GM23338 (cell line): ENCODE results near the gene CCDC57. TPM values are rescaled to one million over a fixed set of nuclear protein-coding genes. Genes with fewer than 3 reads are reported as not detected.

ENCODE experiments used
- ATAC-seq: fragments of 200-7000 bp; cut with Tn5 transposase; 3 replicates; pipeline ENCODE4 v1.9.1; 2020
- DNase-seq: peaks from one replicate; pipeline ENCODE4 v3.0.0-alpha.2; 2015; ENCODE audit warnings: low spot score
- H2AFZ ChIP-seq: fragments of 200-600 bp; sonication (generic); 2 replicates; pipeline ENCODE4 v1.8.0; 2016; ENCODE audit warnings: antibody characterized with exemption, mild to moderate bottlenecking, moderate library complexity
- H3F3A ChIP-seq: fragments of 200-600 bp; sonication (generic); replicated peaks from 2 replicates; pipeline ENCODE4 v1.8.0; 2017; ENCODE audit warnings: antibody characterized with exemption, mixed run types, low read depth
- H3K27ac ChIP-seq: fragments of 200-600 bp; sonication (generic); 2 replicates; pipeline ENCODE4 v1.6.1; 2016; ENCODE audit warnings: low read depth
- H3K27me3 ChIP-seq: fragments of 200-600 bp; sonication (generic); 2 replicates; pipeline ENCODE4 v1.8.0; 2016; ENCODE audit warnings: mild to moderate bottlenecking, mixed run types, moderate library complexity; ENCODE audit not compliant: insufficient read depth
- H3K36me3 ChIP-seq: fragments of 200-600 bp; sonication (generic); 2 replicates; pipeline ENCODE4 v1.8.0; 2016; ENCODE audit warnings: mild to moderate bottlenecking; ENCODE audit not compliant: insufficient read depth
- H3K4me1 ChIP-seq: fragments of 200-600 bp; sonication (generic); 2 replicates; pipeline ENCODE4 v1.8.0; 2016; ENCODE audit warnings: mild to moderate bottlenecking, moderate library complexity; ENCODE audit not compliant: insufficient read depth
- H3K4me2 ChIP-seq: fragments of 200-600 bp; sonication (generic); 2 replicates; pipeline ENCODE4 v1.7.1; 2017; ENCODE audit warnings: mixed run types
- H3K4me3 ChIP-seq: fragments of 200-600 bp; sonication (generic); 2 replicates; pipeline ENCODE4 v1.6.1; 2016; ENCODE audit warnings: mixed run types
- H3K79me2 ChIP-seq: fragments of 200-600 bp; sonication (generic); replicated peaks from 2 replicates; pipeline ENCODE4 v1.8.0; 2017; ENCODE audit warnings: mild to moderate bottlenecking; ENCODE audit not compliant: insufficient read depth
- H3K9me2 ChIP-seq: fragments of 200-600 bp; sonication (generic); 2 replicates; pipeline ENCODE4 v1.8.0; 2017; ENCODE audit not compliant: insufficient read depth
- H4K20me1 ChIP-seq: fragments of 200-600 bp; sonication (generic); replicated peaks from 2 replicates; pipeline ENCODE4 v1.8.0; 2017; ENCODE audit warnings: mild to moderate bottlenecking; ENCODE audit not compliant: insufficient read depth
- H3K27ac Mint-ChIP-seq: 2 replicates; pipeline ENCODE4 v1.8.0; 2020; ENCODE audit warnings: inconsistent platforms, mild to moderate bottlenecking, moderate library complexity, mixed read lengths
- H3K27me3 Mint-ChIP-seq: 3 replicates; pipeline ENCODE4 v1.8.0; 2022; ENCODE audit warnings: low read depth, mild to moderate bottlenecking, moderate library complexity, mixed read lengths, inconsistent platforms; ENCODE audit not compliant: insufficient read depth, poor library complexity
- H3K36me3 Mint-ChIP-seq: 3 replicates; pipeline ENCODE4 v1.8.0; 2021; ENCODE audit warnings: low read depth, mild to moderate bottlenecking, inconsistent platforms, moderate library complexity, mixed read lengths
- H3K4me1 Mint-ChIP-seq: 3 replicates; pipeline ENCODE4 v1.8.0; 2020; ENCODE audit warnings: mild to moderate bottlenecking, inconsistent platforms, mixed read lengths
- H3K4me3 Mint-ChIP-seq: 3 replicates; pipeline ENCODE4 v1.8.0; 2021; ENCODE audit warnings: moderate library complexity, mild to moderate bottlenecking, inconsistent platforms, mixed read lengths
- H3K9me3 Mint-ChIP-seq: 3 replicates; pipeline ENCODE4 v1.8.0; 2020; ENCODE audit warnings: moderate library complexity, mild to moderate bottlenecking, inconsistent platforms, mixed read lengths
- CREB1 ChIP-seq: fragments of 250-450 bp; sonication (Bioruptor Pico); IDR thresholded peaks from 2 replicates; pipeline ENCODE4 v1.5.0; 2020; ENCODE audit warnings: low read depth, mild to moderate bottlenecking, moderate library complexity
- JUNB ChIP-seq: IDR thresholded peaks from one replicate; pipeline ENCODE4 v1.6.1; 2016; ENCODE audit warnings: antibody characterized with exemption; ENCODE audit not compliant: unreplicated experiment
- NANOG ChIP-seq: IDR thresholded peaks from 2 replicates; pipeline ENCODE4 v1.6.1; 2016; ENCODE audit warnings: antibody characterized with exemption, borderline replicate concordance
- POLR2AphosphoS5 ChIP-seq: IDR thresholded peaks from 2 replicates; pipeline ENCODE4 v1.6.1; 2016; ENCODE audit warnings: antibody characterized with exemption, low read depth
- ZNF114 ChIP-seq: fragments of 250-450 bp; sonication (Bioruptor Pico); IDR thresholded peaks from 2 replicates; pipeline ENCODE4 v1.5.0; 2020; ENCODE audit warnings: mild to moderate bottlenecking, moderate library complexity
- ZNF331 ChIP-seq: fragments of 250-450 bp; sonication (Bioruptor Pico); IDR thresholded peaks from 2 replicates; pipeline ENCODE4 v1.5.0; 2020; ENCODE audit warnings: low read depth, mild to moderate bottlenecking, moderate library complexity
- polyA plus RNA-seq: library from polyadenylated mRNA; unstranded; fragments of >200 nt; fragmentation: Nextera tagmentation; extraction: Ambion mirVana; gene quantifications from 2 replicates; pipeline ENCODE4 v1.2.1, GENCODE V29; 2016
- total RNA-seq: library from RNA; depleted of rRNA; stranded (reverse); fragments of >200 nt; shearing (Covaris generic); gene quantifications from 2 replicates; pipeline ENCODE4 v1.2.3, GENCODE V29; 2014
- TF ChIP-seq, protein P1 (sequence below): IDR thresholded peaks from one replicate; pipeline ENCODE4 v1.6.1; 2018; ENCODE audit warnings: antibody characterized with exemption; ENCODE audit not compliant: unreplicated experiment
- TF ChIP-seq, protein P2 (sequence below): IDR thresholded peaks from 2 replicates; pipeline ENCODE4 v1.6.1; 2016; ENCODE audit warnings: antibody characterized with exemption
- TF ChIP-seq, protein P3 (sequence below): fragments of 250-450 bp; sonication (Bioruptor Pico); IDR thresholded peaks from 2 replicates; pipeline ENCODE4 v1.5.0; 2020; ENCODE audit warnings: mild to moderate bottlenecking, moderate library complexity
- TF ChIP-seq, protein P4 (sequence below), 2 experiments: fragments of 200-600 bp in 1 of 2; sonication (generic) in 1 of 2; conservative IDR thresholded peaks; 2 replicates each; pipeline versions ENCODE4 v1.5.1 to v1.6.1; 2016 to 2017; ENCODE audit warnings: antibody characterized with exemption in 2 of 2, low read depth in 2 of 2, mild to moderate bottlenecking in 2 of 2, moderate library complexity in 1 of 2

The CCDC57 gene
- total and polyA plus RNA-seq, 2 experiments from 2014 or later, result 7.0 to 16.3 TPM

DNA sequence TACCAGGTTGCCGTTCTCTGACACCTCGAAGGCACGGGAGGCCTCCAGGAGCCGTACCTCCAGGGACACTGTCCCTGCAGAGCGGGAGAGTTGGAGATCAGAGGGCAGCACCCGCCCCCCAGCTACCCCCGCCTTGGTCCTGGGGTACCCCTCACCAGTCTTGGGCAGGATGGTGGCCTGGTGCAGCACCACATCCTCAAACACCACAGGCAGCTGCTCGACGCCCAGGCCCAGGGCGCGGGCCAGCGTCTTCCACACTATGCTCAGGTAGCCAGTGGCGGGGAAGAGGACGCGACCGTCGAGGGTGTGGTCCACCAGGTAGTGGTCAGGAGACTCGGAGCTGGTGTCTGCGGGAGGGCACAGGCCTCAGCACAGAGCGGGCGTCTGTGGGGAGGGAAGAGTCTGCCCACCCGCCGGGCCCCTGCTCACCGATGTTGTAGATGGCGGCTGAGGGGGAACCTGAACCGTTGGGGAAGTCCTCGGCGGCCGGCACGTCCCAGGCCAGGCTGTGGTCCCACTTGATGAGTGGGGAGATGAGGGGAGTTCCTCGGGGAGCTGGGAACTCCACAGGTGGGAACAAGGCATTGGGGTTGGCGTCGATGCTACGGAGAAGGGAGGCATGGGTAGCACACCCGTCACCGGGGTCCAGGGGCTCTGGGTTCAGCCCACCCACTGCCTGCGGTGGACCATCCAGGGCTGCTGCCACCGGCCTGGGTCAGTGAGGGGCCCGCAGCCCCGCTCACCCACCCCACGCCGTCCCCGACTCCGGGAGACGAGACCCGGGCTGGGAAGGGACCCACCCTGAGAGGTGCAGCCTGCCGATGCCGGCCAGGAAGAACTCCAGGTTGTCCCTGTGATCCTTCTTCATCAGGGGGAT is 124.4 kb downstream of the CCDC57 start:
- Histone ChIP-seq H4K20me1 (peaks cover 17% of the 10 kb centered on the region), H3K27me3 (no peaks in the 10 kb centered on the region), H3K9me2 (no peaks in the 10 kb centered on the region), H3K4me1 (no peaks in the 10 kb centered on the region), H3K79me2 (peaks cover under 1% of the 10 kb centered on the region; the same call in 1 of the 2 replicates), H2AFZ (no peak overlapping the region), H3K4me3 (no peak overlapping the region), H3K36me3 (peaks cover 13% of the 10 kb centered on the region; the same call in 1 of the 2 replicates), H3F3A (0 out of 2 replicates have a peak, but pooled peaks cover 20% of the 10 kb centered on the region), H3K27ac (no peak overlapping the region), H3K4me2 (no peak overlapping the region)
- peaks cover 54% of the 10 kb centered on the region; the same call in 2 of the 3 replicates for H3K36me3 Mint-ChIP-seq
- H3K9me3 Mint-ChIP-seq, result no peaks in the 10 kb centered on the region
- H3K4me3 Mint-ChIP-seq, result no peak overlapping the region
- ATAC-seq (no peak), DNase-seq (no peak)
- no peaks in the 10 kb centered on the region for H3K4me1 Mint-ChIP-seq
- TF ChIP-seq NANOG (no peak), CREB1 (CRISPR knock-in tag) (no peak), ZNF331 (CRISPR knock-in tag) (no peak), POLR2AphosphoS5 (no peak), ZNF114 (CRISPR knock-in tag) (no peak), JUNB (no peak)
- TF ChIP-seq, protein P1, sequence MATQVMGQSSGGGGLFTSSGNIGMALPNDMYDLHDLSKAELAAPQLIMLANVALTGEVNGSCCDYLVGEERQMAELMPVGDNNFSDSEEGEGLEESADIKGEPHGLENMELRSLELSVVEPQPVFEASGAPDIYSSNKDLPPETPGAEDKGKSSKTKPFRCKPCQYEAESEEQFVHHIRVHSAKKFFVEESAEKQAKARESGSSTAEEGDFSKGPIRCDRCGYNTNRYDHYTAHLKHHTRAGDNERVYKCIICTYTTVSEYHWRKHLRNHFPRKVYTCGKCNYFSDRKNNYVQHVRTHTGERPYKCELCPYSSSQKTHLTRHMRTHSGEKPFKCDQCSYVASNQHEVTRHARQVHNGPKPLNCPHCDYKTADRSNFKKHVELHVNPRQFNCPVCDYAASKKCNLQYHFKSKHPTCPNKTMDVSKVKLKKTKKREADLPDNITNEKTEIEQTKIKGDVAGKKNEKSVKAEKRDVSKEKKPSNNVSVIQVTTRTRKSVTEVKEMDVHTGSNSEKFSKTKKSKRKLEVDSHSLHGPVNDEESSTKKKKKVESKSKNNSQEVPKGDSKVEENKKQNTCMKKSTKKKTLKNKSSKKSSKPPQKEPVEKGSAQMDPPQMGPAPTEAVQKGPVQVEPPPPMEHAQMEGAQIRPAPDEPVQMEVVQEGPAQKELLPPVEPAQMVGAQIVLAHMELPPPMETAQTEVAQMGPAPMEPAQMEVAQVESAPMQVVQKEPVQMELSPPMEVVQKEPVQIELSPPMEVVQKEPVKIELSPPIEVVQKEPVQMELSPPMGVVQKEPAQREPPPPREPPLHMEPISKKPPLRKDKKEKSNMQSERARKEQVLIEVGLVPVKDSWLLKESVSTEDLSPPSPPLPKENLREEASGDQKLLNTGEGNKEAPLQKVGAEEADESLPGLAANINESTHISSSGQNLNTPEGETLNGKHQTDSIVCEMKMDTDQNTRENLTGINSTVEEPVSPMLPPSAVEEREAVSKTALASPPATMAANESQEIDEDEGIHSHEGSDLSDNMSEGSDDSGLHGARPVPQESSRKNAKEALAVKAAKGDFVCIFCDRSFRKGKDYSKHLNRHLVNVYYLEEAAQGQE, result no peak
- TF ChIP-seq, protein P2, sequence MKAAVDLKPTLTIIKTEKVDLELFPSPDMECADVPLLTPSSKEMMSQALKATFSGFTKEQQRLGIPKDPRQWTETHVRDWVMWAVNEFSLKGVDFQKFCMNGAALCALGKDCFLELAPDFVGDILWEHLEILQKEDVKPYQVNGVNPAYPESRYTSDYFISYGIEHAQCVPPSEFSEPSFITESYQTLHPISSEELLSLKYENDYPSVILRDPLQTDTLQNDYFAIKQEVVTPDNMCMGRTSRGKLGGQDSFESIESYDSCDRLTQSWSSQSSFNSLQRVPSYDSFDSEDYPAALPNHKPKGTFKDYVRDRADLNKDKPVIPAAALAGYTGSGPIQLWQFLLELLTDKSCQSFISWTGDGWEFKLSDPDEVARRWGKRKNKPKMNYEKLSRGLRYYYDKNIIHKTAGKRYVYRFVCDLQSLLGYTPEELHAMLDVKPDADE, result no peak
- TF ChIP-seq, protein P3, sequence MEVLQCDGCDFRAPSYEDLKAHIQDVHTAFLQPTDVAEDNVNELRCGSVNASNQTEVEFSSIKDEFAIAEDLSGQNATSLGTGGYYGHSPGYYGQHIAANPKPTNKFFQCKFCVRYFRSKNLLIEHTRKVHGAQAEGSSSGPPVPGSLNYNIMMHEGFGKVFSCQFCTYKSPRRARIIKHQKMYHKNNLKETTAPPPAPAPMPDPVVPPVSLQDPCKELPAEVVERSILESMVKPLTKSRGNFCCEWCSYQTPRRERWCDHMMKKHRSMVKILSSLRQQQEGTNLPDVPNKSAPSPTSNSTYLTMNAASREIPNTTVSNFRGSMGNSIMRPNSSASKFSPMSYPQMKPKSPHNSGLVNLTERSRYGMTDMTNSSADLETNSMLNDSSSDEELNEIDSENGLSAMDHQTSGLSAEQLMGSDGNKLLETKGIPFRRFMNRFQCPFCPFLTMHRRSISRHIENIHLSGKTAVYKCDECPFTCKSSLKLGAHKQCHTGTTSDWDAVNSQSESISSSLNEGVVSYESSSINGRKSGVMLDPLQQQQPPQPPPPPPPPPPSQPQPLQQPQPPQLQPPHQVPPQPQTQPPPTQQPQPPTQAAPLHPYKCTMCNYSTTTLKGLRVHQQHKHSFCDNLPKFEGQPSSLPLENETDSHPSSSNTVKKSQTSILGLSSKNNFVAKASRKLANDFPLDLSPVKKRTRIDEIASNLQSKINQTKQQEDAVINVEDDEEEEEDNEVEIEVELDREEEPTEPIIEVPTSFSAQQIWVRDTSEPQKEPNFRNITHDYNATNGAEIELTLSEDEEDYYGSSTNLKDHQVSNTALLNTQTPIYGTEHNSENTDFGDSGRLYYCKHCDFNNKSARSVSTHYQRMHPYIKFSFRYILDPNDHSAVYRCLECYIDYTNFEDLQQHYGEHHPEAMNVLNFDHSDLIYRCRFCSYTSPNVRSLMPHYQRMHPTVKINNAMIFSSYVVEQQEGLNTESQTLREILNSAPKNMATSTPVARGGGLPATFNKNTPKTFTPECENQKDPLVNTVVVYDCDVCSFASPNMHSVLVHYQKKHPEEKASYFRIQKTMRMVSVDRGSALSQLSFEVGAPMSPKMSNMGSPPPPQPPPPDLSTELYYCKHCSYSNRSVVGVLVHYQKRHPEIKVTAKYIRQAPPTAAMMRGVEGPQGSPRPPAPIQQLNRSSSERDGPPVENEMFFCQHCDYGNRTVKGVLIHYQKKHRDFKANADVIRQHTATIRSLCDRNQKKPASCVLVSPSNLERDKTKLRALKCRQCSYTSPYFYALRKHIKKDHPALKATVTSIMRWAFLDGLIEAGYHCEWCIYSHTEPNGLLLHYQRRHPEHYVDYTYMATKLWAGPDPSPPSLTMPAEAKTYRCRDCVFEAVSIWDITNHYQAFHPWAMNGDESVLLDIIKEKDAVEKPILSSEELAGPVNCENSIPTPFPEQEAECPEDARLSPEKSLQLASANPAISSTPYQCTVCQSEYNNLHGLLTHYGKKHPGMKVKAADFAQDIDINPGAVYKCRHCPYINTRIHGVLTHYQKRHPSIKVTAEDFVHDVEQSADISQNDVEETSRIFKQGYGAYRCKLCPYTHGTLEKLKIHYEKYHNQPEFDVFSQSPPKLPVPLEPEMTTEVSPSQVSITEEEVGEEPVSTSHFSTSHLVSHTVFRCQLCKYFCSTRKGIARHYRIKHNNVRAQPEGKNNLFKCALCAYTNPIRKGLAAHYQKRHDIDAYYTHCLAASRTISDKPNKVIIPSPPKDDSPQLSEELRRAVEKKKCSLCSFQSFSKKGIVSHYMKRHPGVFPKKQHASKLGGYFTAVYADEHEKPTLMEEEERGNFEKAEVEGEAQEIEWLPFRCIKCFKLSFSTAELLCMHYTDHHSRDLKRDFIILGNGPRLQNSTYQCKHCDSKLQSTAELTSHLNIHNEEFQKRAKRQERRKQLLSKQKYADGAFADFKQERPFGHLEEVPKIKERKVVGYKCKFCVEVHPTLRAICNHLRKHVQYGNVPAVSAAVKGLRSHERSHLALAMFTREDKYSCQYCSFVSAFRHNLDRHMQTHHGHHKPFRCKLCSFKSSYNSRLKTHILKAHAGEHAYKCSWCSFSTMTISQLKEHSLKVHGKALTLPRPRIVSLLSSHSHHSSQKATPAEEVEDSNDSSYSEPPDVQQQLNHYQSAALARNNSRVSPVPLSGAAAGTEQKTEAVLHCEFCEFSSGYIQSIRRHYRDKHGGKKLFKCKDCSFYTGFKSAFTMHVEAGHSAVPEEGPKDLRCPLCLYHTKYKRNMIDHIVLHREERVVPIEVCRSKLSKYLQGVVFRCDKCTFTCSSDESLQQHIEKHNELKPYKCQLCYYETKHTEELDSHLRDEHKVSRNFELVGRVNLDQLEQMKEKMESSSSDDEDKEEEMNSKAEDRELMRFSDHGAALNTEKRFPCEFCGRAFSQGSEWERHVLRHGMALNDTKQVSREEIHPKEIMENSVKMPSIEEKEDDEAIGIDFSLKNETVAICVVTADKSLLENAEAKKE (CRISPR knock-in tag), result no peak
- TF ChIP-seq, protein P4, sequence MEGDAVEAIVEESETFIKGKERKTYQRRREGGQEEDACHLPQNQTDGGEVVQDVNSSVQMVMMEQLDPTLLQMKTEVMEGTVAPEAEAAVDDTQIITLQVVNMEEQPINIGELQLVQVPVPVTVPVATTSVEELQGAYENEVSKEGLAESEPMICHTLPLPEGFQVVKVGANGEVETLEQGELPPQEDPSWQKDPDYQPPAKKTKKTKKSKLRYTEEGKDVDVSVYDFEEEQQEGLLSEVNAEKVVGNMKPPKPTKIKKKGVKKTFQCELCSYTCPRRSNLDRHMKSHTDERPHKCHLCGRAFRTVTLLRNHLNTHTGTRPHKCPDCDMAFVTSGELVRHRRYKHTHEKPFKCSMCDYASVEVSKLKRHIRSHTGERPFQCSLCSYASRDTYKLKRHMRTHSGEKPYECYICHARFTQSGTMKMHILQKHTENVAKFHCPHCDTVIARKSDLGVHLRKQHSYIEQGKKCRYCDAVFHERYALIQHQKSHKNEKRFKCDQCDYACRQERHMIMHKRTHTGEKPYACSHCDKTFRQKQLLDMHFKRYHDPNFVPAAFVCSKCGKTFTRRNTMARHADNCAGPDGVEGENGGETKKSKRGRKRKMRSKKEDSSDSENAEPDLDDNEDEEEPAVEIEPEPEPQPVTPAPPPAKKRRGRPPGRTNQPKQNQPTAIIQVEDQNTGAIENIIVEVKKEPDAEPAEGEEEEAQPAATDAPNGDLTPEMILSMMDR (conservative IDR thresholded peaks at IDR 0.05; ENCODE audit: low read depth in 2 of 2), result no peak
- H3K27ac Mint-ChIP-seq, result no peak overlapping the region
- H3K27me3 Mint-ChIP-seq, result peaks cover 10% of the 10 kb centered on the region
